Thyroid gland (tissue), 4 donors: ENCODE data around the gene CD19. TPM values are rescaled to one million over a fixed set of nuclear protein-coding genes. Genes with fewer than 3 reads are reported as not detected.

Experiments
- DNase-seq, 2 donors: peaks; one replicate each; pipeline ENCODE4 v3.0.0-alpha.2; 2019
- H3K27ac ChIP-seq, 3 donors: fragments of 200-600 bp; sonication (generic); 1 replicate in 2 of 3; 2 replicates in 1 of 3; pipeline ENCODE4 v1.5.1; 2016 to 2019; ENCODE audit warnings: mild to moderate bottlenecking in 1 of 3, moderate library complexity in 1 of 3
- H3K27me3 ChIP-seq: fragments of 200-600 bp; sonication (generic); one replicate; pipeline ENCODE4 v1.5.1; 2019
- H3K36me3 ChIP-seq, 2 donors: fragments of 200-600 bp; sonication (generic); one replicate each; pipeline ENCODE4 v1.5.1; 2016 to 2019
- H3K4me1 ChIP-seq, 2 donors: fragments of 200-600 bp; sonication (generic); one replicate each; pipeline ENCODE4 v1.5.1; 2017 to 2019
- H3K4me3 ChIP-seq, 3 donors: fragments of 200-600 bp; sonication (generic); replicated peaks in 1 of 3; 1 replicate in 2 of 3; 2 replicates in 1 of 3; pipeline ENCODE4 v1.5.1; 2016; ENCODE audit warnings: mild to moderate bottlenecking in 1 of 3
- H3K9me3 ChIP-seq: fragments of 200-600 bp; sonication (generic); one replicate; pipeline ENCODE4 v1.5.1; 2017
- POLR2A ChIP-seq, 2 donors: fragments of 450-650 bp; IDR thresholded peaks; one replicate each; pipeline ENCODE4 v1.6.1; 2017; ENCODE audit warnings: antibody characterized with exemption in 2 of 2, mild to moderate bottlenecking in 2 of 2, moderate library complexity in 1 of 2
- WGBS, 2 donors: methylation state at CpG; one replicate each; pipeline ENCODE4 v1.1.5; 2017; 5-methylcytosine and 5-hydroxymethylcytosine counted together
- intact Hi-C: fragments of 100-400 bp; cut with DNase I; formaldehyde crosslinking; loops from one replicate; pipeline ENCODE4 v1.15.1; 2023
- total RNA-seq, 4 donors: library from RNA; depleted of rRNA; stranded (reverse); fragments of >200 nt; gene quantifications; one replicate each; pipeline ENCODE4 v1.2.3, GENCODE V29; 2016
- TF ChIP-seq, protein P1 (sequence below), 6 experiments: fragments of 200-600 bp in 3 of 6; fragments of 450-650 bp in 3 of 6; sonication (generic) in 3 of 6; IDR thresholded peaks; one replicate each; pipeline ENCODE4 v1.5.1; 2016 to 2019; ENCODE audit warnings: antibody characterized with exemption in 6 of 6, mild to moderate bottlenecking in 2 of 6, inconsistent platforms in 1 of 6, moderate library complexity in 1 of 6

The CD19 gene
- total RNA-seq, 4 donors from 2014 or later: not detected

DNA sequence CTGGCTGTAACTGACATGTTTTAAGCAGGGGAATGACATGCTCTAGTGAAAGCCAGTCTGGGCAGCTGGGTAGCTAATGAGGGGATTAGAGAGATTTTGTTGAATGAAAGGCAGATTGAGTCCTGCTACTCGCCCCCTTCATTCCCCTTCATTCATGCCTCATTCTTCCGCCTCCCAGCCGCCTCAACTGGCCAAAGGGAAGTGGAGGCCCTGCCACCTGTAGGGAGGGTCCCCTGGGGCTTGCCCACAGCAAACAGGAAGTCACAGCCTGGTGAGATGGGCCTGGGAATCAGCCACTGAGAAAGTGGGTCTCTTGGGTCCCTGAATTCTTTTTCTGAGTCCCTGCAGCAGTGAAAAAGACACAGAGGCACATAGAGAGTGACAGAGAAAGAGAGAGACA is 1.1 kb upstream of the CD19 start:
- intact Hi-C loops: no loop called here
- Histone ChIP-seq H3K4me1 (no peaks in the 10 kb centered on the region), H3K27ac (no peak overlapping the region), H3K4me3 (no peak overlapping the region), H3K27me3 (no peaks in the 10 kb centered on the region), H3K9me3 (no peaks in the 10 kb centered on the region), H3K36me3 (no peaks in the 10 kb centered on the region)
- no peak for TF ChIP-seq POLR2A (IDR thresholded peaks at IDR 0.05)
- TF ChIP-seq, protein P1, sequence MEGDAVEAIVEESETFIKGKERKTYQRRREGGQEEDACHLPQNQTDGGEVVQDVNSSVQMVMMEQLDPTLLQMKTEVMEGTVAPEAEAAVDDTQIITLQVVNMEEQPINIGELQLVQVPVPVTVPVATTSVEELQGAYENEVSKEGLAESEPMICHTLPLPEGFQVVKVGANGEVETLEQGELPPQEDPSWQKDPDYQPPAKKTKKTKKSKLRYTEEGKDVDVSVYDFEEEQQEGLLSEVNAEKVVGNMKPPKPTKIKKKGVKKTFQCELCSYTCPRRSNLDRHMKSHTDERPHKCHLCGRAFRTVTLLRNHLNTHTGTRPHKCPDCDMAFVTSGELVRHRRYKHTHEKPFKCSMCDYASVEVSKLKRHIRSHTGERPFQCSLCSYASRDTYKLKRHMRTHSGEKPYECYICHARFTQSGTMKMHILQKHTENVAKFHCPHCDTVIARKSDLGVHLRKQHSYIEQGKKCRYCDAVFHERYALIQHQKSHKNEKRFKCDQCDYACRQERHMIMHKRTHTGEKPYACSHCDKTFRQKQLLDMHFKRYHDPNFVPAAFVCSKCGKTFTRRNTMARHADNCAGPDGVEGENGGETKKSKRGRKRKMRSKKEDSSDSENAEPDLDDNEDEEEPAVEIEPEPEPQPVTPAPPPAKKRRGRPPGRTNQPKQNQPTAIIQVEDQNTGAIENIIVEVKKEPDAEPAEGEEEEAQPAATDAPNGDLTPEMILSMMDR (IDR thresholded peaks at IDR 0.05): no peak
- DNase-seq: no peak
- 80% methylated on average over 3 of the region's 3 CpGs for WGBS, 2 donors

DNA sequence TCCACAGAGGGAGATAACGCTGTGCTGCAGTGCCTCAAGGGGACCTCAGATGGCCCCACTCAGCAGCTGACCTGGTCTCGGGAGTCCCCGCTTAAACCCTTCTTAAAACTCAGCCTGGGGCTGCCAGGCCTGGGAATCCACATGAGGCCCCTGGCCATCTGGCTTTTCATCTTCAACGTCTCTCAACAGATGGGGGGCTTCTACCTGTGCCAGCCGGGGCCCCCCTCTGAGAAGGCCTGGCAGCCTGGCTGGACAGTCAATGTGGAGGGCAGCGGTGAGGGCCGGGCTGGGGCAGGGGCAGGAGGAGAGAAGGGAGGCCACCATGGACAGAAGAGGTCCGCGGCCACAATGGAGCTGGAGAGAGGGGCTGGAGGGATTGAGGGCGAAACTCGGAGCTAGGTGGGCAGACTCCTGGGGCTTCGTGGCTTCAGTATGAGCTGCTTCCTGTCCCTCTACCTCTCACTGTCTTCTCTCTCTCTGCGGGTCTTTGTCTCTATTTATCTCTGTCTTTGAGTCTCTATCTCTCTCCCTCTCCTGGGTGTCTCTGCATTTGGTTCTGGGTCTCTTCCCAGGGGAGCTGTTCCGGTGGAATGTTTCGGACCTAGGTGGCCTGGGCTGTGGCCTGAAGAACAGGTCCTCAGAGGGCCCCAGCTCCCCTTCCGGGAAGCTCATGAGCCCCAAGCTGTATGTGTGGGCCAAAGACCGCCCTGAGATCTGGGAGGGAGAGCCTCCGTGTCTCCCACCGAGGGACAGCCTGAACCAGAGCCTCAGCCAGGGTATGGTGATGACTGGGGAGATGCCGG is 769 bp downstream of the CD19 start:
- intact Hi-C loops: no loop called here
- TF ChIP-seq POLR2A (IDR thresholded peaks at IDR 0.05): no peak
- TF ChIP-seq, protein P1 (IDR thresholded peaks at IDR 0.05): no peak
- Histone ChIP-seq H3K9me3 (no peaks in the 10 kb centered on the region), H3K27me3 (no peaks in the 10 kb centered on the region), H3K36me3 (no peaks in the 10 kb centered on the region), H3K4me3 (no peak overlapping the region), H3K4me1 (no peaks in the 10 kb centered on the region), H3K27ac (no peak overlapping the region)
- no peak for DNase-seq
- WGBS, 2 donors: 83 to 85% methylated on average over 20 of the region's 20 CpGs

DNA sequence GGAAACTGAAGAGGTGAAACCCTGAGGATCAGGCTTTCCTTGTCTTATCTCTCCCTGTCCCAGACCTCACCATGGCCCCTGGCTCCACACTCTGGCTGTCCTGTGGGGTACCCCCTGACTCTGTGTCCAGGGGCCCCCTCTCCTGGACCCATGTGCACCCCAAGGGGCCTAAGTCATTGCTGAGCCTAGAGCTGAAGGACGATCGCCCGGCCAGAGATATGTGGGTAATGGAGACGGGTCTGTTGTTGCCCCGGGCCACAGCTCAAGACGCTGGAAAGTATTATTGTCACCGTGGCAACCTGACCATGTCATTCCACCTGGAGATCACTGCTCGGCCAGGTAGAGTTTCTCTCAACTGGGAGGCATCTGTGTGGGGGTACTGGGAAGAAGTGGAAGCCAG is 1.4 kb downstream of the CD19 start:
- TF ChIP-seq POLR2A (IDR thresholded peaks at IDR 0.05): no peak
- TF ChIP-seq, protein P1 (IDR thresholded peaks at IDR 0.05): no peak
- intact Hi-C loops: no loop called here
- no peaks in the 10 kb centered on the region for H3K4me1 ChIP-seq
- WGBS, 2 donors: 51 to 59% methylated on average over 8 of the region's 8 CpGs
- no peaks in the 10 kb centered on the region for H3K27me3 ChIP-seq
- H3K4me3 ChIP-seq: no peak overlapping the region
- no peaks in the 10 kb centered on the region for H3K9me3 ChIP-seq
- no peaks in the 10 kb centered on the region for H3K36me3 ChIP-seq
- DNase-seq: no peak
- no peak overlapping the region for H3K27ac ChIP-seq

GRCh38 chr16:28935346-28935745 is 3.6 kb downstream of the CD19 start:
- H3K36me3 ChIP-seq: no peaks in the 10 kb centered on the region
- no peak for TF ChIP-seq POLR2A (IDR thresholded peaks at IDR 0.05)
- TF ChIP-seq, protein P1 (IDR thresholded peaks at IDR 0.05): no peak
- no peaks in the 10 kb centered on the region for H3K4me1 ChIP-seq
- H3K9me3 ChIP-seq: no peaks in the 10 kb centered on the region
- H3K27me3 ChIP-seq: no peaks in the 10 kb centered on the region
- WGBS, 2 donors: 92% methylated on average over 4 of the region's 4 CpGs
- DNase-seq: no peak
- H3K4me3 ChIP-seq: no peak overlapping the region
- intact Hi-C loops: no loop called here
- no peak overlapping the region for H3K27ac ChIP-seq

- peak; percentile 50 to 55 for DNase-seq
- Histone ChIP-seq H3K4me3 (no peak overlapping the region), H3K9me3 (no peaks in the 10 kb centered on the region), H3K27me3 (no peaks in the 10 kb centered on the region), H3K36me3 (no peaks in the 10 kb centered on the region), H3K27ac (no peak overlapping the region), H3K4me1 (no peaks in the 10 kb centered on the region)
- intact Hi-C loops: no loop called here
- TF ChIP-seq POLR2A (IDR thresholded peaks at IDR 0.05): no peak
- TF ChIP-seq, protein P1 (IDR thresholded peaks at IDR 0.05): no peak
- 42 to 65% methylated on average over 16 to 25 of the region's 36 CpGs for WGBS, 2 donors
Measured at GRCh38 chr16:28935924-28936783, 4.4 kb downstream of the CD19 start.
